Cardiac muscle cell (in vitro differentiated cells and primary cell): ENCODE results near the gene PRDX2. TPM values are rescaled to one million over a fixed set of nuclear protein-coding genes. Genes with fewer than 3 reads are reported as not detected.
A peak's percentile ranks its signal among the peaks of the same experiment; 100 is the strongest.

Experiments
- DNase-seq, 2 donors: peaks; one replicate each; pipeline versions ENCODE4 v3.0.0 to v3.0.0-alpha.2; 2010 to 2017; ENCODE audit warnings: low read depth in 1 of 2, low spot score in 1 of 2
- H3K27ac ChIP-seq: fragments of 200-600 bp; sonication (generic); 2 replicates; pipeline ENCODE4 v1.5.1; 2016
- H3K27me3 ChIP-seq: fragments of 200-600 bp; sonication (generic); 2 replicates; pipeline ENCODE4 v1.6.0; 2016; ENCODE audit warnings: control low read depth
- H3K36me3 ChIP-seq: fragments of 200-600 bp; sonication (generic); 2 replicates; pipeline ENCODE4 v1.5.1; 2016; ENCODE audit warnings: control low read depth
- H3K4me1 ChIP-seq: fragments of 200-600 bp; sonication (generic); 2 replicates; pipeline ENCODE4 v1.8.1; 2017; ENCODE audit warnings: low read depth, mild to moderate bottlenecking, mixed run types
- H3K4me3 ChIP-seq: fragments of 200-600 bp; sonication (generic); 2 replicates; pipeline ENCODE4 v1.5.1; 2016; ENCODE audit warnings: mild to moderate bottlenecking
- H3K9me3 ChIP-seq: fragments of 200-600 bp; sonication (generic); 2 replicates; pipeline ENCODE4 v1.5.1; 2017; ENCODE audit warnings: low read depth, mild to moderate bottlenecking, control low read depth
- CTCF ChIP-seq: IDR thresholded peaks from 2 replicates; pipeline ENCODE4 v1.5.1; 2012; ENCODE audit warnings: low read depth, mild to moderate bottlenecking, low read length
- polyA plus RNA-seq: library from polyadenylated mRNA; unstranded; fragments of >200 nt; fragmentation: Nextera tagmentation; extraction: Ambion mirVana; gene quantifications from 2 replicates; pipeline ENCODE4 v1.2.1, GENCODE V29; 2016
- total RNA-seq: library from RNA; depleted of rRNA; stranded (reverse); fragments of >200 nt; gene quantifications from 2 replicates; pipeline ENCODE4 v1.2.3, GENCODE V29; 2016

The PRDX2 gene
- total and polyA plus RNA-seq, 2 experiments from 2014 or later, result 1,316 to 1,719 TPM

- no peak for TF ChIP-seq CTCF
- Histone ChIP-seq H3K4me1 (peaks cover 3% of the 10 kb centered on the region), H3K27me3 (no peaks in the 10 kb centered on the region), H3K36me3 (no peaks in the 10 kb centered on the region), H3K9me3 (no peaks in the 10 kb centered on the region), H3K27ac (peak within 1 kb of the TSS; percentile 31), H3K4me3 (peak within 1 kb of the TSS; percentile 49)
- DNase-seq, result peak; percentile 94 to 95
Measured at GRCh38 chr19:12806242-12807081, 4.9 kb upstream of the PRDX2 start, which contains the start of gene RNASEH2A. TSS of gene RNASEH2A (plus strand) at chr19:12806584. CDS start at chr19:12806674, 90 bp downstream.

GRCh38 chr19:12804051-12804450 lies 2.5 kb upstream of the PRDX2 start:
- Histone ChIP-seq H3K27me3 (no peaks in the 10 kb centered on the region), H3K4me1 (peaks cover 6% of the 10 kb centered on the region), H3K27ac (no peak overlapping the region), H3K4me3 (no peak overlapping the region), H3K36me3 (peaks cover 10% of the 10 kb centered on the region), H3K9me3 (no peaks in the 10 kb centered on the region)
- no peak for TF ChIP-seq CTCF
- DNase-seq, result no peak

DNA sequence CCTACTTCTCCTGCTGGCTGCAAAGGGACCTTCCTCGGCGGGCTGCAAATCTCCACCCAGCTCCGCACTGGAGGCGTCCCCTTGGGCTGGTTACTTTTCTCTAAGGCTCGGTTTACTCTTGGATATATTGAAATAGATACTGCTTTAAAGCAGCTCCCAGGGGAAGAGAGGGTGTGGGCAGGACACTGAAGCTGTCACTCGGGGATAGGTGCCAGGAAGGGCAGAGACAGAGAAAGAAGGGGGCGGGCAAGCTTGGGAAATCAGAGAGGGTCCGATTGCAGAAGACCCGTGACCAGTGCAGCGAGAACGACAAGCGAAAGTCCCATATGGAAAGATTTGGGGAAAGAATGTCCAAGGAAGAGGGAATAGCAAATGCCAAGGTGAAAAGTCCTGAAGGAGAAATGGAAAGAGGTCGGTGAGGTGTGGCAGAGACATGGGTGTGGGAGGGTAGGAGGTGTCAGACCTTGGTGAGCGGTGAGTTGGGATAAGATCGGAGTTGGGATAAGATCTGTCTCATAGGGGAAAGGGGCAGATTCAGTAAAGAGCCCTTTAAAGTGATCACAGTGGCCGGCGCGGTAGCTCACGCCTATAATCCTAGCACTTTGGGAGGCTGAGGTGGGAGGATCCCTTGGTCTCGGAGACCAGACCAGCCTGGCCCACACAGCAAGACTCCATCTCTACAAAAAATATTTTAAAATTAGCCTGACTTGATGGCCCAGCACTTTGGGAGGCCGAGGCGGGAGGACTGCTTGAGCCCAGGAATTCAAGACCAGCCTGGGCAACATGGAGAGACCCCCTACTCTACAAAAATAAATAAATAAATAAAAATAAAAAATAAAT lies 887 bp upstream of the PRDX2 start:
- no peak for TF ChIP-seq CTCF
- peak overlapping the region; percentile 73 for H3K4me3 ChIP-seq
- no peaks in the 10 kb centered on the region for H3K27me3 ChIP-seq
- no peaks in the 10 kb centered on the region for H3K9me3 ChIP-seq
- H3K4me1 ChIP-seq, result peaks cover 6% of the 10 kb centered on the region
- no peak overlapping the region for H3K27ac ChIP-seq
- H3K36me3 ChIP-seq, result peaks cover 10% of the 10 kb centered on the region
- DNase-seq, result peak in 1 of 2 donors; percentile 21

DNA sequence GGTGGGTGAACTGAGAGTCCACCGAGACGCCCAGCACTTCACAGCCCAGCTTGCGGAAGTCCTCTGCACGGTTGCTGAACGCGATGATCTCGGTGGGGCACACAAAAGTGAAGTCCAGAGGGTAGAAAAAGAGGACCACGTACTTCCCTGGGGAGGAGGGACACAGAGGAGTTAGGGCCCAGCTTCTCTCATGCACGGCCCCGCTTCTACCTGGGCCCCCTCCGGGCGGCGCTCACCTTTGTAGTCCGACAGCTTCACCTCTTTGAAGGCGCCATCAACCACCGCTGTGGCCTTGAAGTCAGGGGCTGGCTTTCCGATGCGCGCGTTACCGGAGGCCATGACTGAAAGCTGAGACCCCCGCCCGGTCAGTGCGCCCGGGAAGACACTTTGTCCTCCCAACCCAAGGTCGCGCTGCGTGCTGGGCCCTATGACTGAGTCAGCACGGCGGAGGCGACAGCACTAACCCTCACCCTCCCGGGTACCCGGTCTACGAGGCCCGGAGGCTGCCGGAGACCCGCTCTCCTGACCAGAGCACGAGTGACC lies 606 bp downstream of the PRDX2 start:
- H3K4me1 ChIP-seq, result peaks cover 3% of the 10 kb centered on the region
- H3K27ac ChIP-seq, result peak overlapping the region; percentile 67
- TF ChIP-seq CTCF, result no peak
- peaks cover 10% of the 10 kb centered on the region for H3K36me3 ChIP-seq
- no peaks in the 10 kb centered on the region for H3K9me3 ChIP-seq
- no peaks in the 10 kb centered on the region for H3K27me3 ChIP-seq
- DNase-seq, result peak in 1 of 2 donors; percentile 60
- peak overlapping the region; percentile 73 for H3K4me3 ChIP-seq

DNA sequence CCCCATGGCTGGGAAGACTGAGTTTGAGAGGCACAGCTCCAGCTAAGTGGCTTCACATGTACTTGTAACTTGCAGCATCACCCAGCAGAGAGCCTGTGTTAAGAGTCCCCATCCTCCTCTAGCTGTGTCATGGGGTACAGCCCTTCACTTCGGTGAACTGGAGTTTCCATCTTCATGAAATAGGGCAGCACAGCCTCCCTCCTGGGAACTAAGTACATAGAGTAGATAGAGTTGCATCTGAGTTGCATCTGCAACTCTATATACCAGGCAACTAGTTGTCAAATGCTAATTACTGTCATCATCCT lies 1.2 kb downstream of the PRDX2 start:
- peaks cover 3% of the 10 kb centered on the region for H3K4me1 ChIP-seq
- no peaks in the 10 kb centered on the region for H3K27me3 ChIP-seq
- no peak for DNase-seq
- TF ChIP-seq CTCF, result no peak
- peaks cover 10% of the 10 kb centered on the region for H3K36me3 ChIP-seq
- H3K9me3 ChIP-seq, result no peaks in the 10 kb centered on the region
- H3K27ac ChIP-seq, result no peak overlapping the region
- H3K4me3 ChIP-seq, result peak overlapping the region; percentile 73
